Pancreas (tissue), 10 donors: Measurements from ENCODE around the gene HTT. TPM values are rescaled to one million over a fixed set of nuclear protein-coding genes. Genes with fewer than 3 reads are reported as not detected.
"Not testable (repeated sequence)": the region's sequence is repeated elsewhere in the genome, so short reads cannot be mapped to it uniquely, and the experiment has no call there.

Source experiments
- ATAC-seq, 4 donors: fragments of 200-7000 bp; cut with Tn5 transposase; one replicate each; pipeline versions ENCODE4 v1.8.0 to v1.9.1; 2020; ENCODE audit warnings: mild to moderate bottlenecking in 4 of 4, moderate library complexity in 4 of 4
- DNase-seq, 6 donors: peaks; one replicate each; pipeline ENCODE4 v3.0.0-alpha.2; 2020
- FAIRE-seq: peaks from 2 replicates; lab custom pipeline; 2012; peaks lifted over from hg19 to GRCh38; lab: Jason Lieb, UNC
- H3K27ac ChIP-seq, 4 donors: fragments of 200-600 bp; sonication (generic); 1 replicate in 3 of 4; 2 replicates in 1 of 4; pipeline versions ENCODE4 v1.5.0 to v1.8.0; 2020
- H3K27me3 ChIP-seq, 4 donors: fragments of 200-600 bp; one replicate each; pipeline ENCODE4 v1.8.0; 2021
- H3K36me3 ChIP-seq, 3 donors: fragments of 200-600 bp; sonication (generic) in 1 of 3; one replicate each; pipeline versions ENCODE4 v1.5.0 to v1.8.0; 2020 to 2021
- H3K4me1 ChIP-seq, 3 donors: fragments of 200-600 bp; one replicate each; pipeline ENCODE4 v1.8.0; 2021
- H3K4me3 ChIP-seq, 4 donors: fragments of 200-600 bp; sonication (generic) in 2 of 4; one replicate each; pipeline versions ENCODE4 v1.5.0 to v1.8.0; 2020 to 2021
- H3K9me3 ChIP-seq, 4 donors: fragments of 200-600 bp; one replicate each; pipeline ENCODE4 v1.8.0; 2021
- WGBS, 2 donors: extraction: QIAGEN DNeasy Blood & Tissue Kit; methylation state at CpG; one replicate each; pipeline ENCODE4 v1.1.7; 2013; 5-methylcytosine and 5-hydroxymethylcytosine counted together
- intact Hi-C, 3 donors: fragments of 100-400 bp; cut with DNase I; formaldehyde crosslinking; loops; one replicate each; pipeline versions ENCODE4 v1.11.1 to v1.14.2; 2022
- polyA plus RNA-seq, 2 donors: library from polyadenylated mRNA; stranded (reverse); fragments of 200-250 nt; gene quantifications; one replicate each; pipeline ENCODE4 v1.2.3, GENCODE V29; 2013
- total RNA-seq, 6 donors: library from RNA; stranded (reverse); fragmentation: NEBNext Ultra II Directional in 4 of 6; extraction: Animal tissue kit (Norgen Biotek cat#: 25700) in 4 of 6; gene quantifications; one replicate each; pipeline versions ENCODE4 v1.2.1 to v1.2.4, GENCODE V29; 2021 to 2023
- TF ChIP-seq, protein P1 (sequence below), 4 donors: fragments of 200-600 bp; sonication (generic) in 3 of 4; IDR thresholded peaks; one replicate each; pipeline versions ENCODE4 v1.5.0 to v1.8.0; 2021; ENCODE audit warnings: antibody characterized with exemption in 4 of 4
- donor health status: healthy with polysubstance abuse.
- donor health status: DM: no; HTN: no; CAD: no; lungs with moderate emphysema.
- donor health status: DM: no; HTN: no; CAD: no.
- donor health status: control.
- donor health status: control.
- donor health status: Bipolar disorder and iron deficiency.
- donor health status: DM: yes; HTN: yes; CAD: no.
- donor health status: DM: no; HTN: no; CAD: no.
- donor health status: DM: no; HTN: no; CAD: no.
- donor health status: DM: yes; HTN: yes; CAD: no.

Gene HTT
- total and polyA plus RNA-seq, 8 donors: 23.1 to 55.2 (median 42.7) TPM

GRCh38 chr4:3044870-3045819, 29.3 kb upstream of the HTT start:
- Histone ChIP-seq H3K36me3 (no peaks in the 10 kb centered on the region), H3K4me3 (no peak overlapping the region), H3K4me1 (peaks cover 0 to 7% (median 0%) of the 10 kb centered on the region in 3 donors), H3K27ac (no peak overlapping the region), H3K27me3 (no peaks in the 10 kb centered on the region), H3K9me3 (no peaks in the 10 kb centered on the region)
- intact Hi-C loops: no loop called here
- FAIRE-seq (no peak), ATAC-seq (peak in 2 of 4 donors; percentile 42 to 43), DNase-seq (peak in 1 of 6 donors; percentile 52)
- WGBS, 2 donors: 77 to 83% methylated on average over 22 of the region's 22 CpGs
- TF ChIP-seq, protein P1, sequence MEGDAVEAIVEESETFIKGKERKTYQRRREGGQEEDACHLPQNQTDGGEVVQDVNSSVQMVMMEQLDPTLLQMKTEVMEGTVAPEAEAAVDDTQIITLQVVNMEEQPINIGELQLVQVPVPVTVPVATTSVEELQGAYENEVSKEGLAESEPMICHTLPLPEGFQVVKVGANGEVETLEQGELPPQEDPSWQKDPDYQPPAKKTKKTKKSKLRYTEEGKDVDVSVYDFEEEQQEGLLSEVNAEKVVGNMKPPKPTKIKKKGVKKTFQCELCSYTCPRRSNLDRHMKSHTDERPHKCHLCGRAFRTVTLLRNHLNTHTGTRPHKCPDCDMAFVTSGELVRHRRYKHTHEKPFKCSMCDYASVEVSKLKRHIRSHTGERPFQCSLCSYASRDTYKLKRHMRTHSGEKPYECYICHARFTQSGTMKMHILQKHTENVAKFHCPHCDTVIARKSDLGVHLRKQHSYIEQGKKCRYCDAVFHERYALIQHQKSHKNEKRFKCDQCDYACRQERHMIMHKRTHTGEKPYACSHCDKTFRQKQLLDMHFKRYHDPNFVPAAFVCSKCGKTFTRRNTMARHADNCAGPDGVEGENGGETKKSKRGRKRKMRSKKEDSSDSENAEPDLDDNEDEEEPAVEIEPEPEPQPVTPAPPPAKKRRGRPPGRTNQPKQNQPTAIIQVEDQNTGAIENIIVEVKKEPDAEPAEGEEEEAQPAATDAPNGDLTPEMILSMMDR (IDR thresholded peaks at IDR 0.05): no peak

- no peaks in the 10 kb centered on the region for H3K9me3 ChIP-seq
- no peak overlapping the region for H3K27ac ChIP-seq
- TF ChIP-seq, protein P1 (IDR thresholded peaks at IDR 0.05): no peak
- DNase-seq (no peak), ATAC-seq (no peak), FAIRE-seq (no peak)
- intact Hi-C loops: no loop called here
- no peaks in the 10 kb centered on the region for H3K27me3 ChIP-seq
- H3K4me3 ChIP-seq: no peak overlapping the region
- WGBS, 2 donors: 64 to 73% methylated on average over 7 of the region's 7 CpGs
- no peaks in the 10 kb centered on the region for H3K36me3 ChIP-seq
- peaks cover 0 to 7% (median 0%) of the 10 kb centered on the region in 3 donors for H3K4me1 ChIP-seq
Measured at GRCh38 chr4:3046162-3046561, 28.3 kb upstream of the HTT start.

DNA sequence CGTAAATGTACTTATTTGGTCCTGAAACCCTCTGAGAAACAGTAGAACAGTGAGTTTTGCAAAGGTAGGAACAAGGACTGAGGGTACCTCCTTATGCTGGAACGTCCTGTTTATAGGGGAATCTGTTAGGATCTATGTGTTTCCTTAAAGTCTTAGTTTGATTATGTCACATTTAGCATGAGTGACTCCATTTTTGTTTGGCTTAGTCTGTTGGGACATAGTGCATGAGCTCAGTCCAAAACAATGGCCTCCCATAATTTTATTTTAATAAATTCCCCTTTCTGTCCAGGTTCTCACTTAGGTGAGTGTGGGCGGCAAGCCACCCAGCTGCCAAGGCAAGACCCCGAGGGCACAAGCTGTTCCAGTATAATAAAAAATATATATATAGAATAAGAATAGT, 27.9 kb upstream of the HTT start:
- H3K4me1 ChIP-seq: peaks cover 0 to 7% (median 0%) of the 10 kb centered on the region in 3 donors
- WGBS, 2 donors: 66 to 78% methylated on average over 4 of the region's 4 CpGs
- H3K27ac ChIP-seq: no peak overlapping the region
- no peaks in the 10 kb centered on the region for H3K36me3 ChIP-seq
- DNase-seq: no peak
- H3K9me3 ChIP-seq: no peaks in the 10 kb centered on the region
- intact Hi-C loops: no loop called here
- FAIRE-seq: no peak
- no peak overlapping the region for H3K4me3 ChIP-seq
- no peaks in the 10 kb centered on the region for H3K27me3 ChIP-seq
- no peak for ATAC-seq
- TF ChIP-seq, protein P1 (IDR thresholded peaks at IDR 0.05): no peak

DNA sequence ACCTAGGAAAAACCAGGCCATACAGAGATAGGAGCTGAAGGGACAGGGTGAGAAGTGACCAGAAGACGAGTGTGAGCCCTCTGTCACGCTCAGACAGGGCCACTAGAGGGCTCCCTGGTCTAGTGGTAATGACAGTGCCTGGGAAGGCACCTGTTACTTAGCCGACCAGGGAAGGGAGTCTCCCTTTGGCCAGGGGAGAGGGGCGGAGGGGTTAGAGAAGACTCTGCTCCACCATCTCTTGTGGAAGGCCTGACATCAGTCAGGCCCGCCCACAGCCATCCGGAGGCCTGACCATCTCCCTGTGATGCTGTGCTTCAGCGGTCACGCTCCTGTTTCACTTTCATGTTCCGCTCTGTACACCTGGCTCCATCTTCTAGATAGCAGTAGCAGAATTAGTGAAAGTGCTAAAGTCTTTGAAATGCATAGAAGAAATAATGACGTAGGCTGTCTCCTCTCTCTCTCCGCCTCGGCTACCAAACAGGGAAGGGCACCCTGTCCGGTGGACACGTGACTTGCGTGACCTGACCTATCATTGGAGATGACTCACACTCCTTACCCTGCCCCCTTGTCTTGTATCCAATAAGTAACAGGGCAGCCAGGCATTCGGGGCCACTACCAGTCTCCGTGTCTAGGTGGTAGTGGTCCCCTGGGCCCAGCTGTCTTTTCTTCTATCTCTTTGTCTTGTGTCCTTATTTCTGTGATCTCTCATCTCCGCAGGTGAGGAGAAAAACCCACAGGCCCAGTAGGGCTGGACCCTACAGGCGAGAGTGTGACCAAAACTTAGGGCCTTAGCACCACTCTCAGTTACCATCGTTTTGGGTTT, 26.8 kb upstream of the HTT start:
- intact Hi-C loops: no loop called here
- Histone ChIP-seq H3K27me3 (no peaks in the 10 kb centered on the region), H3K4me1 (peaks cover 0 to 3% (median 0%) of the 10 kb centered on the region in 3 donors), H3K36me3 (no peaks in the 10 kb centered on the region), H3K4me3 (peak overlapping the region in 3 of 4 donors; percentile 23 to 48 (median 39)), H3K9me3 (no peaks in the 10 kb centered on the region), H3K27ac (peak overlapping the region in 1 of 4 donors; percentile 17)
- TF ChIP-seq, protein P1 (IDR thresholded peaks at IDR 0.05): peak; percentile 59 to 72 (median 69)
- DNase-seq (peak in 5 of 6 donors; percentile 52 to 78 (median 70)), FAIRE-seq (peak; percentile 41), ATAC-seq (peak; percentile 89 to 91 (median 90))
- 35 to 37% methylated on average over 20 of the region's 20 CpGs for WGBS, 2 donors

- H3K4me3 ChIP-seq, H3K27me3 ChIP-seq, DNase-seq, H3K36me3 ChIP-seq, H3K27ac ChIP-seq, H3K9me3 ChIP-seq, H3K4me1 ChIP-seq, intact Hi-C loops, FAIRE-seq, ATAC-seq: not testable (repeated sequence)
- 78 to 89% methylated on average over 8 to 10 of the region's 12 CpGs for WGBS, 2 donors
Measured at GRCh38 chr4:3051141-3051897, 23.2 kb upstream of the HTT start.
